22Rv1 (cell line): Measurements from ENCODE around the gene MARCHF6.
A peak's percentile ranks its signal among the peaks of the same experiment; 100 is the strongest.

ENCODE experiments used
- H3K27ac ChIP-seq: fragments of 450-650 bp; 2 replicates; pipeline ENCODE4 v1.5.1; 2017
- CTCF ChIP-seq: fragments of 450-650 bp; IDR thresholded peaks from 2 replicates; pipeline ENCODE4 v1.5.1; 2017; ENCODE audit warnings: mild to moderate bottlenecking
- ZFX ChIP-seq: fragments of 450-650 bp; IDR thresholded peaks from 2 replicates; pipeline ENCODE4 v1.6.1; 2017; ENCODE audit warnings: antibody characterized with exemption, borderline replicate concordance

The MARCHF6 gene

DNA sequence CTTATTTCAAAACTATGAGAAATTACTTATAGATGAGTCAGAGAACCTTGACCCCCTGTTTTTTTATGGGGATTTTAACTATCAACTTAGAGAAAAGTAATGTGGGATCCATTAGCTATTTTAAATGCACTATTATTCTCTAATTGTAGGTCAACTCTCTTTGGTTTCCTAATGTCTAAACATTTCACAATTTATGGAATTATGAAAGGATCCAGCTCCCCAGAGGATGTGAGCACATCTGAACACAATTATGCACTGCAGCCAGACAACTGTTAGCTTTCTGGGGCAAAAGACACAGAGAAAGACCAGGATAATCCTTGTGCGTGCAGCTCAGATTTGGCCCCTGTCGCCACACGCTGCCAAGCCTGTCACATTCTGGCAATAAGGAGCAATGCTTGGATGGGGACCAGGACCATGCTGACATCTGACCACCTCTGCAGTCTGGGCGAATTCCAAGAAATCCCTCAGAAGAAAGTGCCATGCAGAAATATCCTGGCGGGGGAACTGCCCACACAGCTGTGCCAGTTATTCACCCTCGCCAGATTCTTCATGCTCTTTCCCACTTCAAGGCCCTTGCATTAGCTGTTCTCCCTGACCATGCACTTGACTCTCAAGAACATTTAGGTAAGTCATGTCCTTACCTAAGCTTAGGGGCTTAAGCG lies 23.5 kb upstream of the MARCHF6 start:
- H3K27ac ChIP-seq: no peak overlapping the region
- TF ChIP-seq CTCF: no peak
- TF ChIP-seq ZFX: no peak

GRCh38 chr5:10330511-10331230 lies 22.8 kb upstream of the MARCHF6 start:
- TF ChIP-seq CTCF (no peak), ZFX (no peak)
- no peak overlapping the region for H3K27ac ChIP-seq

DNA sequence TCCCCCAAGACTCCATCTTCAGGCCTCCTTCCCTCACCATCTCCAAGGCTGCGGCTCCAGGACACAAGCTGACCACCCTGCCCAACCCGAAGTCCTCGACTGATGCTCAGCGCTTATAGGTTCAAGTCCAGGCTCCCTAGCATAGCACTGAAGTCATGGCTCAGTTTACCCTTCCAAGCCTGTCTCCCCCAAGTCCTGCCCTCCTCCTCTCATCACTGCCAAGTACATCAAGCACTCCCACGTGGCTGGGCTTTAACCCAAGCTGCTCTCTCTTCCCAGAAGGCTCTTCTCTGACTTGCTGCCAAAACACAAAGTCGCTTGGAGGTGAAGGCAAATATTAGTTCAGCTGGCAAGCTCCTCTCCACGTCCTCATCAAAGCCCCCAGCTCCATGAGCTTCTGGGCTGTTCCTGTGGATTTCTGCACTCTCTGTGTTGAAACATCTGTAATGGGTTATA lies 22.1 kb upstream of the MARCHF6 start:
- TF ChIP-seq CTCF: no peak
- no peak for TF ChIP-seq ZFX
- no peak overlapping the region for H3K27ac ChIP-seq

DNA sequence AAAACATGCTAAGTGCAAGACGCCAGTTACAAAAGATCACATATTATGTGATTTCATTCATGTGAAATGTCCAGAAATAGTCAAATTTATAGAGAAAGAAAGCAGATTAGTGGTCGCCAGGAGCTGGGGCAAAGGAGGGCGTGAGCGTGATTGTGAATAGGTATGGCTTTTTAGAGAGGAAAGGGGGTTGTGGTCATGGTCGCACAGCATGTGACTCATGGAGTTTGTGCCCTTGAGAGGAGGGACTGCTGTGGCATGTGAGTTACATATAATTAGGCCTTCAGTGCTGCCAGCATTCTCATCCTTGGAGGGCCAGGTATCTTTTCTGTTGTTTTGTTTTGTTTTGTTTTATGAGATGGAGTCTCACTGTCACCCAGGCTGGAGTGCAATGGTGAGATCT lies 21.2 kb upstream of the MARCHF6 start:
- no peak overlapping the region for H3K27ac ChIP-seq
- no peak for TF ChIP-seq ZFX
- no peak for TF ChIP-seq CTCF

GRCh38 chr5:10333154-10334006 lies 20.1 kb upstream of the MARCHF6 start:
- H3K27ac ChIP-seq: no peak overlapping the region
- TF ChIP-seq ZFX (no peak), CTCF (peak; percentile 20; the same call in 1 of the 2 replicates)

GRCh38 chr5:10334831-10335230 lies 18.7 kb upstream of the MARCHF6 start:
- no peak overlapping the region for H3K27ac ChIP-seq
- TF ChIP-seq ZFX (no peak), CTCF (no peak)
